T-helper 2 cell treated with Interferon-gamma antibody and Interleukin-4, amounts not matched to agents 5 μg/mL and 100 μg/mL, for 36 hours (primary cell): ENCODE data around the gene TRPM8.
"Not testable (repeated sequence)": the region's sequence is repeated elsewhere in the genome, so short reads cannot be mapped to it uniquely, and the experiment has no call there.

Source experiments
- DNase-seq: peaks from one replicate; pipeline ENCODE4 v3.0.0; 2021; ENCODE audit warnings: low spot score
- H3K27ac Mint-ChIP-seq: one replicate; pipeline ENCODE4 v1.8.0; 2021; ENCODE audit warnings: mild to moderate bottlenecking, mixed read lengths
- H3K27me3 Mint-ChIP-seq: one replicate; pipeline ENCODE4 v1.8.0; 2021; ENCODE audit warnings: low read depth, mixed read lengths
- H3K36me3 Mint-ChIP-seq: one replicate; pipeline ENCODE4 v1.8.0; 2021; ENCODE audit warnings: low read depth, mixed read lengths
- H3K4me1 Mint-ChIP-seq: one replicate; pipeline ENCODE4 v1.8.0; 2021; ENCODE audit warnings: low read depth, mixed read lengths
- H3K4me3 Mint-ChIP-seq: one replicate; pipeline ENCODE4 v1.8.0; 2022; ENCODE audit warnings: mild to moderate bottlenecking, moderate library complexity, mixed read lengths
- H3K9me3 Mint-ChIP-seq: one replicate; pipeline ENCODE4 v1.8.0; 2021; ENCODE audit warnings: mixed read lengths

TRPM8 gene

DNA sequence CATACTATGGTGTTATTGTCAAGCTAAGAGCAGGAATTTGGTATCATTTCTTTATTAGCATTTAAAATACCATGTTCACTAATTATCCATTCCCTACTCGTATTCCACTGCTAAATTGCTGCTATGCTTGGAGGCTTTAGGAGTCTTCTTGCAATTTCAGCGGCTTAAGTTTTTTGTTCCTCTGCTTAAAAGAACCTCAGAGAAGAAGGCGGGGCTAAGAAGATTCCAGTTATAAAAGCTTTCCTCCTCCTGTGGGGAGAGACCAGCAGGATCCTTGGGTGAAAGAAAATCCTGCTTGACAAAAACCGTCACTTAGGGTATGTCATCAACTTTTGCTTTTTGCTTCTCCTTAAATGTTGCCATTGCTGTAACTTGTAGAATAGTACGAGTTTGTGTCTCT lies at the start of gene TRPM8:
Gene TRPM8 (plus strand): TSS at position 258 of the 400 bp plus-strand sequence. CDS start 9,165 bp downstream, outside the sequence.
- H3K27ac Mint-ChIP-seq = no peak within 1 kb of the TSS
- no peaks in the 10 kb centered on the region for H3K9me3 Mint-ChIP-seq
- H3K4me3 Mint-ChIP-seq = no peak within 1 kb of the TSS
- peaks cover 14% of the 10 kb centered on the region for H3K27me3 Mint-ChIP-seq
- DNase-seq = no peak
- H3K36me3 Mint-ChIP-seq = no peaks in the 10 kb centered on the region
- H3K4me1 Mint-ChIP-seq = peaks cover 5% of the 10 kb centered on the region

DNA sequence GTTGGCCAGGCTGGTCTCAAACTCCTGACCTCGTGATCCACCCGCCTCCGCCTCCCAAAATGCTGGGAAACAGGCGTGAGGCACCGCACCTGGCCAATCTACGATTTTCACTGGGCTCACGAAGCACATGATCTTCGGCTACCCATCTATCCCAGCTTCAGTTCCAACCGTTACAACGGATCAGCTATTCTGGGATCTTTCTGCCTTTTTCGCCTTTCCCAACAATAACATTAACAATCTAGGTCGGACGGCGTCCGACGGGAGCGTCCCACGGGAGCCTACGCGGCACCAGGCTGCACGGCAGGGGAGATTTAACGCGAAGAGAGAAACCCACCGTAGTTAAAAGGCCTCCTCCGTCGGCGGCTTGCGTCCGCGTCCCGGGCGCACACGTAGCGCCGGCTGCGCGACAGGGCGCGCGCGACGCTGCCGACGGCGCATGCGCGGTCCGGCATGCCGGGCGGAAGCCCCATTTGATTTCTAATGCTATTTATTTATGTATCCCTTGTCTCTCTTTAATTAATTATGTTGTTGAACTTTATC lies 49.1 kb upstream of the TRPM8 start, which contains the start of gene MSL3B:
Gene MSL3B (minus strand): TSS at position 394 of the 540 bp plus-strand sequence.
- peak within 1 kb of the TSS; percentile 93 for H3K4me3 Mint-ChIP-seq
- H3K36me3 Mint-ChIP-seq = peaks cover 25% of the 10 kb centered on the region
- H3K9me3 Mint-ChIP-seq = peaks cover 15% of the 10 kb centered on the region
- H3K27ac Mint-ChIP-seq = peak within 1 kb of the TSS; percentile 89
- DNase-seq = peak; percentile 61
- peaks cover 26% of the 10 kb centered on the region for H3K27me3 Mint-ChIP-seq
- H3K4me1 Mint-ChIP-seq = peaks cover 23% of the 10 kb centered on the region

DNA sequence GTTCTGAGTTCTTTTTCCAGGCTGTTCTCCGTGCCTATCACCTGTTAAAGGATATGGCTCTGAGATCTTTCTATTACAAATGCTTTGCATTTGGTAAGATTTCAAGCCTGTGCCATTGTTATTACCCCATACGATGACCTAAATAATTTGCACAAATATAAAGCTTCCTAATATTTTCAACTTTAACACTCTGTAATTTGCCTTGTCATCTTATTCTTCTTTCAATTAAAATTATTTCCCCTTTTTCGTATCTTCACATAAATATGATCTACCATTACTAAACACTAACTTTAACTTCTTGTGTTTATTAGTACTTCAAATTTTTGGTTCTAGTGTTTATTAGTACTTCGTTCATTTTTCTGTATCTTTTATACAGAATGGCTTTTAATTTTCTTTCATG lies 45.7 kb upstream of the TRPM8 start:
- H3K36me3 Mint-ChIP-seq = peaks cover 12% of the 10 kb centered on the region
- no peak overlapping the region for H3K27ac Mint-ChIP-seq
- peaks cover 34% of the 10 kb centered on the region for H3K27me3 Mint-ChIP-seq
- no peak overlapping the region for H3K4me3 Mint-ChIP-seq
- H3K4me1 Mint-ChIP-seq = peaks cover 13% of the 10 kb centered on the region
- H3K9me3 Mint-ChIP-seq = peaks cover 15% of the 10 kb centered on the region
- no peak for DNase-seq

DNA sequence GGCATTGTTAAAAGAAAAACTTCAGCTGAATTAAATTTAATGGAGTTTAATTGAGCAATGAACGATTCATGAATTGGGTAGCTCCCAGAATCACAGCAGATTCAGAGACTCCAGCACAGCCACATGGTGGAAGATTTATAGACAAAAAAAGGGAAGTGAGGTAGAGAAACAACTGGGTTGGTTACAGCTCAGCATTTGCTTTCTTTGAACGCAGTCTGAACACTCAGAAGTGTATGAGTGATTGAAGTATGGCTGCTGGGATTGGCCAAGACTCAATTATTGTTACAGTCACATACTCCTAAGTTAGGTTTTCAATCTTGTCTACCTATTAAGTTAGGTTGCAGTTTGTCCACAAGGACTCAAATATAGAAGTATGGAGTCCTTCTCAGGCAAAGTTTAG lies 45.0 kb upstream of the TRPM8 start:
- peaks cover 14% of the 10 kb centered on the region for H3K9me3 Mint-ChIP-seq

GRCh38 chr2:233882353-233882752 lies 34.8 kb upstream of the TRPM8 start:
- H3K36me3 Mint-ChIP-seq = peaks cover 3% of the 10 kb centered on the region
- no peak for DNase-seq
- H3K4me3 Mint-ChIP-seq = no peak overlapping the region
- H3K4me1 Mint-ChIP-seq = no peaks in the 10 kb centered on the region
- H3K27ac Mint-ChIP-seq = no peak overlapping the region
- peaks cover 25% of the 10 kb centered on the region for H3K9me3 Mint-ChIP-seq
- H3K27me3 Mint-ChIP-seq = peaks cover 13% of the 10 kb centered on the region

More for the DNA sequence above, 45.0 kb upstream of the TRPM8 start:
- not testable (repeated sequence) for DNase-seq, H3K4me1 Mint-ChIP-seq, H3K36me3 Mint-ChIP-seq, H3K4me3 Mint-ChIP-seq, H3K27ac Mint-ChIP-seq
- H3K27me3 Mint-ChIP-seq = peaks cover 34% of the 10 kb centered on the region

GRCh38 chr2:233892793-233893192 lies 24.4 kb upstream of the TRPM8 start:
- H3K4me1 Mint-ChIP-seq = no peaks in the 10 kb centered on the region
- DNase-seq = no peak
- H3K36me3 Mint-ChIP-seq = no peaks in the 10 kb centered on the region
- H3K4me3 Mint-ChIP-seq = no peak overlapping the region
- no peaks in the 10 kb centered on the region for H3K9me3 Mint-ChIP-seq
- peaks cover 32% of the 10 kb centered on the region for H3K27me3 Mint-ChIP-seq
- H3K27ac Mint-ChIP-seq = no peak overlapping the region

DNA sequence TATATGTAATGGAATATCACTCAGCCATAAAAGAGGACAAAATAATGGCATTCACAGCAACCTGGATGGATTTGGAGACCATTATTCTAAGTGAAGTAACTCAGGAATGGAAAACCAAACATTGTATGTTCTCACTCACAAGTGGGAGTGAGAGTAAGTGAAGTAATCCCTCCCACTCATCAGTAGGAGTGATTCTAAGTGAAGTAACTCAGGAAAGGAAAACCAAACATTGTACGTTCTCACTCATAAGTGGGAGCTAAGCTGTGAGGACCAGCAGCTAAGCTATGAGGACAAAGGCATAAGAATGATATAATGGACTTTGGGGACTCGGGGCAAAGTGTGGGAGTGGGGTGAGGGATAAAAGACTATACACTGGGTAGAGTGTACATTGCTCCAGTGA lies 20.9 kb upstream of the TRPM8 start:
- H3K4me3 Mint-ChIP-seq, H3K9me3 Mint-ChIP-seq, H3K36me3 Mint-ChIP-seq, DNase-seq, H3K27ac Mint-ChIP-seq, H3K4me1 Mint-ChIP-seq: not testable (repeated sequence)
- peaks cover 35% of the 10 kb centered on the region for H3K27me3 Mint-ChIP-seq

- Mint-ChIP-seq H3K4me3 (no peak overlapping the region), H3K27me3 (peaks cover 32% of the 10 kb centered on the region), H3K27ac (no peak overlapping the region), H3K4me1 (peaks cover 8% of the 10 kb centered on the region), H3K9me3 (no peaks in the 10 kb centered on the region), H3K36me3 (no peaks in the 10 kb centered on the region)
- DNase-seq = no peak
These were observed 15.8 kb upstream of the TRPM8 start for GRCh38 chr2:233901367-233901766.

DNA sequence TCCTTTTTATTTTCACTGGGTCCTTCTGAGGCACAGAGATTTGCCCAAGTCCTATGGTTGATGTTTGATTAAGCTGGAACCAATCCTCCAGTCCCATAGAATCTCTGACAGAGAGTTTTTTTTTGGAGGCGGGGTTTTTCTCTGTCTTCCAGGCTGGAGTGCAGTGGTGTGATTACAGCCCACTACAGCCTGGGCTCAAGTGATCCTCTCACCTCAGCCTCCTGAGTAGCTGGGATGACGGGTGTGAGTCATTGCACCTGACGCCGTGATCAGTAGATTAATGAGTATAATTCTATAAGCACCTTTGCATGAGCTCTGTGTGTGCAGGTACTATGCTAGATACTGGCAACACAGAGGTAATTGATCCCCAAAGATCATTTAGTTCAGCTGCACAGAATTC lies 15.3 kb upstream of the TRPM8 start:
- no peak overlapping the region for H3K27ac Mint-ChIP-seq

DNA sequence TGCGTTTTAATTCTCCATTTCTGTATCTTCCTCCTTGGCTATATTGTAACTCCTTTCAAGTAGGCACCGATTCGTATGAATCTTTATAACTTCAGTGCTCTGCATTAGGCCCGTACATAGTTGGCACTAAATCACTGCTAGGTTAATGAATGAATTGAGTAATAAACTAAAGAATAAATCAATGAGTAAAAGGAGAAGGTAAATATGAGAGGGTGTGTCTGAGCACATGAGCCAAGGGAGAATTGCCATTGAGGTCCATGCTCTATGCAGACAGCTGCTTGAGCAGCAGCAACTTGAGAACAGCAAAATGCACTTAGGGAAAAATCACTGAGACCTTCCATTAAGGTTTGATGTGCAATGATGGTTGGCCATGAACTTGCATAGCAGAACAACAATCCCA lies 11.2 kb upstream of the TRPM8 start:
- Mint-ChIP-seq H3K27ac (no peak overlapping the region), H3K9me3 (no peaks in the 10 kb centered on the region), H3K4me3 (no peak overlapping the region), H3K36me3 (no peaks in the 10 kb centered on the region), H3K4me1 (no peaks in the 10 kb centered on the region), H3K27me3 (peaks cover 11% of the 10 kb centered on the region)
- DNase-seq = no peak

More for the DNA sequence above, 15.3 kb upstream of the TRPM8 start:
- H3K27me3 Mint-ChIP-seq = peaks cover 27% of the 10 kb centered on the region
- H3K9me3 Mint-ChIP-seq = no peaks in the 10 kb centered on the region
- H3K4me1 Mint-ChIP-seq = peaks cover 8% of the 10 kb centered on the region
- no peaks in the 10 kb centered on the region for H3K36me3 Mint-ChIP-seq
- DNase-seq = no peak
- H3K4me3 Mint-ChIP-seq = no peak overlapping the region

DNA sequence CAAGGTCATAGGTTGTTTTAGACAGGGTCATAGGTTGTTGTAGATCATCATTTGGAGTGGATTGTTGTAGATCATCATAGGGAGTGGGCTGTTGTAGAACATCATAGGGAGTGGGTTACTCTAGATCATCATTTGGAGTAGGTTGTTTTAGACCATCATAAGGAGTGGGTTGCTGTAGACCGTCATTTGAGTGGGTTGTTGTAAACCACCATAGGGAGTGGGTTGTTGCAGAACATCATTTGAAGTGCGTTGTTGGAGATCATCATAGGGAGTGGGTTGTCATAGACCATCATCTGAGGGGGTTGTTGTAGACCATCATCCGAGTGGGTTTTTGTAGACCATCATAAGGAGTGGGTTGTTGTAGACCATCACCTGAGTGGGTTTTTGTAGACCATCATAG lies 9.5 kb upstream of the TRPM8 start:
- Mint-ChIP-seq H3K4me3 (no peak overlapping the region), H3K4me1 (no peaks in the 10 kb centered on the region), H3K9me3 (no peaks in the 10 kb centered on the region), H3K36me3 (no peaks in the 10 kb centered on the region), H3K27me3 (peaks cover 3% of the 10 kb centered on the region), H3K27ac (no peak overlapping the region)
- no peak for DNase-seq

DNA sequence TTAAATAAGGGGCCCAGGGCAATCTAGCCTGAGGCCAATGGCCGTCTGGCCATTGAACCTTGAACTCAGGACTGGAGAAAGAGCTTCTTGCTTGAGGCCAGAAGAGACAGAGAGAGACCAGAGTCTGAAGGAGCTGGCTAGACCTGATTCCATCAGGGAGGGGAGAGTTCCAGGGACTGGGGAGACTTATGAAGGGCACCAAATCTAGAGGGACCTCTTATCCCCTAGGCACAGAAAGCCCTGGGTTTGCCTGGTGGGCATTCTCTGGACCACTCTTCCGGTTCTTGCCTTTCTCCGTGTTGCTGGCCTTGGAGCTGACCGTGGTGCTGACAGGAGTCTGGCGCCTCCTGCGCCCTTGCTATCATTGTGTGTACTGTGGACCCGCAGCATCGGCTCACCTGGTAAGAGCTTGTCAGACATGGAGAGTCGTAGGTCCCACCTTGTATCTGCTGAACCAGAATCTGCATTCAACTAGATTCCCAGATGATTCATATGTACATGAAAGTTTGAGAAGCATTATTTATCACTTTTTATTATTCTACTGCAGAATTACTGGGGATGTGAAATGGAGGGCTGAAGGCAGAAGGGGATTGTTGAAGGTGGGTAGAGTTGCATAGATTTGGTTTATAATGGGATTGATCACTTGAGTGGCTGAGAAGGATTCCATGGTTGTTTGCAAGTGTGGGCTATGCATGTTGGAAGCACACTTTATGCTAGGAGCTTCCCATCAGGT lies 4.3 kb upstream of the TRPM8 start:
- H3K36me3 Mint-ChIP-seq = no peaks in the 10 kb centered on the region
- DNase-seq = no peak
- no peaks in the 10 kb centered on the region for H3K4me1 Mint-ChIP-seq
- peaks cover 10% of the 10 kb centered on the region for H3K27me3 Mint-ChIP-seq
- H3K27ac Mint-ChIP-seq = no peak overlapping the region
- no peak overlapping the region for H3K4me3 Mint-ChIP-seq
- H3K9me3 Mint-ChIP-seq = no peaks in the 10 kb centered on the region

DNA sequence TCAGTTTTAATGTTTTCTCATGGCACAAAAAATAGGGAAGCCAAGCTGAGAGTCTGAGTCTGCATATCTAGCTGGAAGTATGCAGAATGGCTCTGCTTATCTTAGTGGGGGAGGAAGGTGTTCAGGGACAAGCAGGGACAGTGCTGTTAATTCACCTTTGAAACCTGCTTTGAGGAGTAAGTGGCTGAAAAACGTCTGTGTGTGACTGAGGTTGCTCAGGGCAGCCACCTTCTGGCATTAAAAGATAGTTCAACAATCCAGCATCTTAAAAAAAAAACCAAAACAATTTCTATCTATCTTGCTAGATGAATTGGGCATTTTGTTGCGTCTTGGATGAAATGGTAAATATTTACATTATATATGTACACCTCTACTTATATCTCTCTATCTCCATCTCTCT lies 2.0 kb upstream of the TRPM8 start:
- DNase-seq = no peak
- H3K27me3 Mint-ChIP-seq = peaks cover 14% of the 10 kb centered on the region
- no peak overlapping the region for H3K27ac Mint-ChIP-seq
- H3K4me3 Mint-ChIP-seq = no peak overlapping the region
- no peaks in the 10 kb centered on the region for H3K9me3 Mint-ChIP-seq
- H3K4me1 Mint-ChIP-seq = peaks cover 4% of the 10 kb centered on the region
- no peaks in the 10 kb centered on the region for H3K36me3 Mint-ChIP-seq

DNA sequence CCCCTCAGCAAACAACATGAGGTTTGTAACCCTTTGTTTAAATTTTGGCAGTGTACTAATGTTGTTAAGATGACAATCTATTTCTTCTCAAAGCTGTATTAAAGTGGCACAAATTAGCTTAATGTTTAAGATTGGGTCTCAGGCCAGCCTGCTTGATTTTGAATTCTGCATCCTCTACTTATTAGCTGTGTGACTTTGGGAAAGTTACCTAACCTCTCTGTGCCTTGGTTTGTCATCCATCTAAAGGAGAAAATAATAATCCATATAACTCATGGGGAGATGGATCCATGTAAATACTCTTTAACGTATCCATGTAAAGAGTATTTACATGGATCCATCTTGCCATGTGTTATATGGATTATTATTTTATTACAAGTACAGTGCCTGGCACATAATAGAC lies 2.1 kb downstream of the TRPM8 start:
- H3K4me1 Mint-ChIP-seq = peaks cover 5% of the 10 kb centered on the region
- H3K27me3 Mint-ChIP-seq = peaks cover 18% of the 10 kb centered on the region
- DNase-seq = no peak
- no peak overlapping the region for H3K4me3 Mint-ChIP-seq
- no peak overlapping the region for H3K27ac Mint-ChIP-seq
- no peaks in the 10 kb centered on the region for H3K9me3 Mint-ChIP-seq
- no peaks in the 10 kb centered on the region for H3K36me3 Mint-ChIP-seq

DNA sequence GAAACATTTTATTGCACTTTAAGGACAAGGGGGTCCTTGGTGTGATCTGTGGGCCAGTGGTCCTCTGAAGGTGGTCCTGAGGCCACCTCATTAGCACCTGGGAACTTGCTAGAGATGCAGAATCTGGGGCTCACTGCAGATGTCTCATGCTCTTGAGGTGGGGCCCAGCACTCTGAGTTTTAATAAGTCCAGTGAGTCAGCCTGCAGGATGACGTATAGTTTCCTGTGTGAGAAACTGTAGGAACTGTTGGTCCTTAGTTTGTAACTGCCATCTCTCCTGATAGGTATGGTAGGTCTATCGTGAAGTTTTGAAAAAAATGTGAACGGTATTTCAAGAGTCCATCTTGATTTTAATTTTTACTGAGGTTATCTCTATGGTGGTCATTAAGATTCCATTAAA lies 2.8 kb downstream of the TRPM8 start:
- peaks cover 5% of the 10 kb centered on the region for H3K4me1 Mint-ChIP-seq
- no peaks in the 10 kb centered on the region for H3K36me3 Mint-ChIP-seq
- H3K4me3 Mint-ChIP-seq = no peak overlapping the region
- H3K27me3 Mint-ChIP-seq = peaks cover 22% of the 10 kb centered on the region
- H3K9me3 Mint-ChIP-seq = no peaks in the 10 kb centered on the region
- DNase-seq = no peak
- no peak overlapping the region for H3K27ac Mint-ChIP-seq
